Measurements from ENCODE around the gene DNAI1.

GRCh38 chr9:34484678-34485077, 26.1 kb downstream of the DNAI1 start:
- no peak for TF ChIP-seq CTCF (conservative IDR thresholded peaks at IDR 0.05; ENCODE audit: low read depth, low read length)
- no peak for TF ChIP-seq RFX5 (IDR thresholded peaks at IDR 0.05; ENCODE audit: low read depth, low read length)
- no peak for TF ChIP-seq POLR2A (IDR thresholded peaks at IDR 0.05; ENCODE audit: low read depth, low read length)
- no peak for TF ChIP-seq SMC3 (IDR thresholded peaks at IDR 0.05; ENCODE audit: low read depth, low read length)

Measured in IMR-90 (cell line).